SU-DHL-6 (cell line): ENCODE data around the gene PRKAR1B.

Source experiments
- CTCF ChIP-seq: fragments of 200-600 bp; sonication (generic); IDR thresholded peaks from one replicate; pipeline ENCODE4 v1.5.1; 2017; ENCODE audit warnings: antibody characterized with exemption, mild to moderate bottlenecking, low read length, moderate library complexity; ENCODE audit not compliant: insufficient read depth, poor library complexity, severe bottlenecking
- EZH2phosphoT487 ChIP-seq: fragments of 200-600 bp; sonication (generic), shearing (Covaris generic); conservative IDR thresholded peaks from 2 replicates; pipeline ENCODE4 v1.6.1; 2018; ENCODE audit warnings: mild to moderate bottlenecking, antibody characterized with exemption, low read length, moderate library complexity, mixed read lengths

GRCh38 chr7:587767-588166, 139.3 kb downstream of the PRKAR1B start:
- TF ChIP-seq CTCF, result no peak
- no peak for TF ChIP-seq EZH2phosphoT487
